Astrocyte of the hippocampus (primary cell): ENCODE measurements around the gene CTRB1.
A peak's percentile ranks its signal among the peaks of the same experiment; 100 is the strongest.
"Not testable (repeated sequence)": the region's sequence is repeated elsewhere in the genome, so short reads cannot be mapped to it uniquely, and the experiment has no call there.

ENCODE experiments used
- DNase-seq: peaks from one replicate; pipeline ENCODE4 v3.0.0; 2011; ENCODE audit warnings: low read depth, low spot score

The CTRB1 gene

DNA sequence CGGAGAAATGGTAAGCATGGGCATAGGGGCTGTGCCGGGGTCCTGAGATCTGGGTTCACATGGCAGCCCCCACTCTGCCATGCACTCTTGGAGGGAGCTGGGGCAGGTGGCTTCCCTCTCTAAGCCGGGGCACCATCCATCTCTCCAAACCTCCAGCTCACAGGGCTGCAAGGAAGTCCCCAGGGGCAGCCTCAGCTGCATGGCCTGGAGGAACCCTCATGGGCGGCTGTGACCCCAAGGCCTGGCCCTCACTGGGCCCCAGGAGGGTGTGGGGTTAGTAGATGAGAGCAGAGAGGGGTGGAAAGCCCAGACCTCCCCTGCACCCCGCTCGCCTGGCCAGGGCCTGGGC is 14.4 kb upstream of the CTRB1 start:
- DNase-seq: no peak

GRCh38 chr16:75204905-75205304 is 13.9 kb upstream of the CTRB1 start:
- not testable (repeated sequence) for DNase-seq

- DNase-seq: not testable (repeated sequence)
Observed at GRCh38 chr16:75205438-75205837, 13.3 kb upstream of the CTRB1 start.

DNA sequence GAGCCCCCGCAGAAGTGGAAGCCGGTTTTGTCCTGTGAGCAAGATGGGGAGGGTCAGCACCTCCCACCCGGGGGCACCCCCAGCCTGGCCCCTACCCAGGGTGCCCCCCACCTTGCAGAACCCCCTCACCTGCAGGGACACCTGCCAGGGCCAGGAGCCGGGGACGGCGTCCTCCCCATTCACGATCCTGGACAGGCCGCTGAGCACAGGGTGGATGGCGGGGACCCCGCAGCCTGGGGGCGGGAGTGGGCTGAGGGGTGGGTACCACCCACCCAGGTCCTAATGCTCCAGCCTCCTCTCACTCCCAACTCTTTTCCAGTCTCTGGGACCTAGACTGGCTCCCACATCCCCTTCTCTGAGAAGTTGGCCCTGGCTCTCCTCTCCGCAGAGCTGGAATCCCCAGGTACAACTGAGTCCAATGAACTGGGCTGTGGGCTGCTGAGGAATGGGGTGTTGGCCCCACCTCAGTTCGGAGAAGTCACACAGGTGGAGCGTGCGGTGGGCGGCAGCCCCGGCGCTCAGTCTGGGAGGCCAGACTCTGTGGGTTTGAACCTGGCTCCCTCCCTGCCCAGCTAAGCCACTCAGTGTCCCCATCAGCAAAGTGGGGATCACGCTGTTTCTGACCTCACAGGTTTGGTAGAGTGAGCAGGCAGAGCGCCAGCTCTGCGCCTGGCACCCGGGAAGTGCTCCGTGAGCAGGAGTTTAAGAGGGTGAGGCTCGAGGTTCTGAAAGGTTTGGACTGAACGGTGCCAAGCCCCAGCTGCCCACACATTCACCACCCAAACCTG is 12.6 kb upstream of the CTRB1 start:
- not testable (repeated sequence) for DNase-seq

DNA sequence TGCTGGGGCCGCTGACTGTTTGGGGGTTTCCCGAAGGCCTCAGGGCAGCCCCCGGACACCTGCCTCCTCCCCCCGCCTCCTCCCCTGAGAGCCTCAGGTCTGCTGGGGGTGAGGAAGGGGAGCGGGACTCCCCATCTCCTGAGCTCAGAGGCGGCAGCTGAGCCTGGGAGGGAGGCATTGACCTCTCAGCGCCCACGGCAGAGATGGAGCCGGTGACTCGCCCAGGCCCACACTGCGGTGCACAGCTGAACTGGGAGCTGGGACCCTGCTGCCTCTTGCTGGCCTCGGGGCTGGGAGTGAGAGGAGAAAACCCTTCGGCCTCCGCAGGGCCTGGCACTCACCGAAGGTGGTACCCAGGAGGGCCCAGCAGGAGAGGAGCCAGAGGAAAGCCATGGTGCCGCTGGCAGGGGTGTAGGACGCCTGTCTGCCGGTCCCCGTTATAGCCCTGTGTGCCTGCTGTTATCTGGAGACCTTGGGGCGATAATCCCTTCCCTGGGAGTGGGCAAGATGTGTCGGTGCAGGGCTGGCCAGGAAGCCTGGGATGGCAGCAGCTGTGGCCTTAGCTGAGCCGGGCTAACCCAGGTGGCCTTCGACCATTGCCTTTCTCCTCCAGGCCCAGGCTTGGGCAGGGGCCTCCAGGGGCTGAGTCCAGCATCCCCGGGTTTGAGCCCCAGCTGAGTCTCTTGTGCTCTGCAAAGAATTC is 11.9 kb upstream of the CTRB1 start, which contains the start of gene CTRB2:
CTRB2 (minus strand) TSS at position 413 of the 703 bp plus-strand sequence; CDS start at position 393, 20 bp downstream.
- no peak for DNase-seq

GRCh38 chr16:75207831-75208230 is 11.0 kb upstream of the CTRB1 start:
- DNase-seq: no peak

GRCh38 chr16:75208242-75208825 is 10.5 kb upstream of the CTRB1 start:
- no peak for DNase-seq

GRCh38 chr16:75208861-75209505 is 9.8 kb upstream of the CTRB1 start:
- DNase-seq: no peak

DNA sequence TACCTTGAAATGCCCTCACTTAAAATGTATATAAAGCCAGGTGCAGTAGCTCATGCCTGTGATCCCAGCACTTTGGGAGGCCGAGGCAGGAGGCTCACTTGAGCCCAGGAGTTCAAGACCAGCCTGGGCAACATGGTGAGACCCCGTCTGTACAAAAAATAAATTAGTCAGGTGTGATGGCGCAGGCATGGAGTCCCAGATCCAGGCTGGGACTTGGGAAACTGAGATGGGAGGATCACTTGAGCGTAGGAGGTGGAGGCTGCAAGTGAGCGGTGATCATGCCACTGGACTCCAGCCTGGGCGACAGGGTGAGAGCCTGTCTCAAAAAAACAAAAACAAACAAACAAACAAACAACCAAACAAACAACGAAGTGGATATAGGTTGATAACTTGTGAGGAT is 9.3 kb upstream of the CTRB1 start:
- DNase-seq: not testable (repeated sequence)

DNA sequence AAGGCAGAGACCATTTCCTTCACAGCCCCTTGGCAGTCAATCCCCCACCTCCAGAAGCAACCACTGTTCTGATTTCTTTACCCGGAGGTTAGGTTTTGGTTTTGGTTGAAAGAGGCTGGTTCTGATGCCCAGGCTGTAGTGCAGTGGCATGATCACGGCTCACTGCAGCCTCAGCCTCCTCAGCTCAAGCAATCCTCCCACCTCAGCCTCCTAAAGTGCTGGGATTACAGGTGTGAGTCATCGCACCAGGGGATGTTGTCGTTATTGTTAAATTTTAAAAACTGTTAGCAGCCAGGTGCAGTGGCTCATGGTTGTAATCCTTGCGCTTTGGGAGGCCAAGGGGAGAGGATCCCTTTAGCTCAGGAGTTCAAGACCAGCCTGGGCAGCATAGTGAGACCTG is 8.8 kb upstream of the CTRB1 start:
- DNase-seq: no peak

DNA sequence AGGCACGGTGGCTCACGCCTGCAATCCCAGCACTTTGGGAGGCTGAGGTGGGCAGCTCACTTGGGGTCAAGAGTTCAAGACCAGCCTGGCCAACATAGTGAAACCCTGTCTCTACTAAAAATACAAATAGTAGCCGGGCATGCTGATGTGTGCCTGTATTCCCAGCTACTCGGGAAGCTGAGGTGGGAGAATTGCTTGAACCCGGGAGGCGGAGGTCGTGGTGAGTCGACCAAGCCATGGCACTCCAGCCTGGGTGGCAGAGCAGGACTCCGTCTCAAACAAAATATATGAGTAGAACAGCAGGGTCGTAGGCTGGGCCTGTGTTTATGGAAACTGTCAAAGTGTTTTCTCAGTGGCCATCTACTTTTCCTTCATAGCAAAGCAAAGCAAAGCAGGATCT is 7.5 kb upstream of the CTRB1 start:
- not testable (repeated sequence) for DNase-seq

- DNase-seq: peak; percentile 58
Observed at GRCh38 chr16:75216127-75216526, 2.7 kb upstream of the CTRB1 start.

- no peak for DNase-seq
Observed at GRCh38 chr16:75216576-75216975, 2.2 kb upstream of the CTRB1 start.

DNA sequence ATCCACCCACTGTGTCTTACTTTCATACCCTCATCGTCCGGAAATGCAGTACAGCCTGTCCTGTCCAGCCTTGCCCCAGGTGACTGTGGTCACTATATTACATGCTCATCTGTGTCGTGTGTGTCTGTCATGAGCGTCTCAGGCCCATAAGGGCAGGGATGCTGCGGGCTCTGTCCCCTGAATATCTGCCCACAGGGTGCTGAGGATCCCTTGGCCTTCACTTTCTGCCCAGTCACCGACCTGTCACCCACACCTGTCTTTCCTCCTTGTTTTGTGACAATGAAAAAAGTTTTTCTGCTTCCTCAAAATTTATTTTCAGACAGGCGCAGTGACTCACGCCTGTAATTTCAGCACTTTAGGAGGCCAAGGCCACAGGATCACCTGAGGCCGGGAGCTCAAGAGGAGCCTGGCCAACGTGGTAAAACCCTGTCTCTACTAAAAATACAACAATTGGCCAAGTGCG is 1.4 kb upstream of the CTRB1 start:
- DNase-seq: no peak

DNA sequence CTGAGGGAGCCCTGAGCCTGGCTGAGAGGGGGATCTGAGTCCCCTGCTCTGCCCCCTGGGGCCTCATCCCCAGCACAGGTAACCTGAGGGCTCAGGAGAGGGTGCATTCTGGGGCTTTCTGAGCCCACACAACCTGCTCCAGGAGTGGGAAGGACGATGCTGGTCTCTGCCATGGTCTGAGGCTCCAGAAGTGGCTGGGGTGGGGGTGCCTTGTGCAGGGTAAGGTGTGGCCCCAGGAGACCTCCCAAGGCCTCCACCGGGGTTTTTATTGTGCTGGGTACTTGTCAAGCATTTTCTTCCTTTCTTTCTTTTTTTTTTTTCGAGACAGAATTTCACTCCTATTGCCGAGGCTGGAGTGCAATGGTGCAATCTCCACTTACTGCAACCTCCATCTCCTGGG is 300 bp downstream of the CTRB1 start:
- no peak for DNase-seq

- no peak for DNase-seq
Observed at GRCh38 chr16:75219838-75220237, 1.1 kb downstream of the CTRB1 start.

DNA sequence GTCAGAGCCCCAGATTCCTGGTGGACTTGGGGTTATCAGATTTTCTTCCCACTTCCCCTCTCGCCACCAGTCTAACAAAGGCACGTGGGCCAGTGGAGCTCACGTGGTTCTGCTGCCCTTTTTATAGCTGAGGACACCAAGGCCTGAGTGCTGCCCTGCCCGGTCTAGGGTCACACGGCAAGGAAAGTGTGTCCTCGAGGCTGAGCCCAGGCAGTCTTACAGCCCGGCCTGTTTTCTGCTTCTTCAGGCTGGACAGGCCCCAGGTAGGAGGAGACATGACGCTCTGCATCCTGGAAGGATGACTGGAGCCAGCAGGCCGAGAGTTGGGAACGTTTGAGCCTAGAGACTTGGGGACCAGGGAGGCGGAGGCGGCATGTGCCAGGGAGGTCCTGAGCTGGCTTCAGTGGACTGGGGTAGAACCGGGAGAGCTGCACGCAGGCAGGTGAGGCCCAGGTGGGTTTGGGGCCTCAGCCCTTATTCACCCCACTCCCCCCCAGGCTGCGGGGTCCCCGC is 3.5 kb downstream of the CTRB1 start:
- no peak for DNase-seq

DNA sequence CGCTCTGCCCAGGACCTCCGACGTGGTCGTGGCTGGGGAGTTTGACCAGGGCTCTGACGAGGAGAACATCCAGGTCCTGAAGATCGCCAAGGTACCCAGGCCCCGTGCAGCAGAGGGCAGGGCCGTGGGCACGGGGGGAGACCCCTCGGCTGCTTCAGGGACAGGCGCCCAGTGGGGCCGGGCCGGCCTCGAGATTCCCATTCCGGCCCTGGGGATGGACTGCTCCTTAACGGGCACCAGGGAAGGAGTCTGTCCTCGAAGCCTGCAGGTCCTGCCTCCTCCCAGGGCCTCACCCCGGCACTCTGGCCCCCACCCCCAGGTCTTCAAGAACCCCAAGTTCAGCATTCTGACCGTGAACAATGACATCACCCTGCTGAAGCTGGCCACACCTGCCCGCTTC is 4.3 kb downstream of the CTRB1 start:
- not testable (repeated sequence) for DNase-seq

DNA sequence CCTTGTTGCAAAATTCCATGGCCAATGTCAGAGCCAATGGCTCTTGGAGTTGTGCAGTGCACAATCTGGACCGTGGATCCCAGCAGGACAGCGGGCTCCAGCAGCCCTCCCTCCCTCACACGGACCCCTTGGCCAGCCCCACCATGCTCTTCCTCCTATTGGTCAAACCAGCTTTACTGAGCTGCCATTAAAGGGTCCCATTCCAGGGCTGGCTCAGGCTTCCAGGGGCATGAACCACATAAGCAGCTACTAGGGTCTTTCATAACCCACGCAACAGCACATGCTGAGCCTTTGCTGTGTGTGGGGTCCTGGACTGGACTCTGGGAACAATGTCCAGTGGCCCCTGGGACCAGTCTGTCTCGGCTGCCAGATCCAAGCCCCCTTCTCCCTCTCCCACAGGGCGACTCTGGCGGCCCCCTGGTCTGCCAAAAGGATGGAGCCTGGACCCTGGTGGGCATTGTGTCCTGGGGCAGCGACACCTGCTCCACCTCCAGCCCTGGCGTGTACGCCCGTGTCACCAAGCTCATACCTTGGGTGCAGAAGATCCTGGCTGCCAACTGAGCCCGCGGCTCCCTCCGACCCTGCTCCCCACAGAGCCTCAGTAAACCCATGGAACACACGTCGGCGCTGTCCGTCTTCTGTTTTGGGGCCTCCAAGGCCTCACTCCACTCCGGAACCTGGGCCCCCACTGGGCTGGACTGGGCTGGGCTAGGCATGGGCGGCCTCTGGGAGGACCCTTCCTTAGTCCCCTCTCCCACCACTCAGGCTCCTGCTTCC is 5.7 kb downstream of the CTRB1 start:
- peak; percentile 19 for DNase-seq

GRCh38 chr16:75225092-75225491 is 6.3 kb downstream of the CTRB1 start:
- peak; percentile 57 for DNase-seq
